Stimulated activated CD4-positive, alpha-beta T cell treated with anti-CD3 and anti-CD28 coated beads, Interleukin-2, amount 100 ng/mL, for 24 hours (primary cell): ENCODE measurements around the gene COA5.
"Not testable (repeated sequence)": the region's sequence is repeated elsewhere in the genome, so short reads cannot be mapped to it uniquely, and the experiment has no call there.

Source experiments
- DNase-seq, 2 donors: peaks; one replicate each; pipeline ENCODE4 v3.0.0-alpha.2; 2020

Gene COA5

GRCh38 chr2:98605076-98605475, 3.2 kb downstream of the COA5 start:
- DNase-seq = no peak

GRCh38 chr2:98604547-98604946, 3.8 kb downstream of the COA5 start:
- DNase-seq = no peak

- no peak for DNase-seq
Observed at GRCh38 chr2:98601532-98602132, 6.7 kb downstream of the COA5 start.

GRCh38 chr2:98598781-98599428, 9.4 kb downstream of the COA5 start:
- DNase-seq = no peak

GRCh38 chr2:98594665-98595064, 13.6 kb downstream of the COA5 start:
- DNase-seq = not testable (repeated sequence)

GRCh38 chr2:98592565-98592964, 15.7 kb downstream of the COA5 start:
- DNase-seq = no peak

GRCh38 chr2:98589489-98589888, 18.8 kb downstream of the COA5 start:
- DNase-seq = no peak

- no peak for DNase-seq
Observed at GRCh38 chr2:98588880-98589431, 19.4 kb downstream of the COA5 start.

GRCh38 chr2:98586551-98587140, 21.7 kb downstream of the COA5 start:
- DNase-seq = no peak

- DNase-seq = no peak
Observed at GRCh38 chr2:98585386-98585785, 22.9 kb downstream of the COA5 start.

GRCh38 chr2:98583816-98584618, 24.3 kb downstream of the COA5 start:
- no peak for DNase-seq

- DNase-seq = no peak
Observed at GRCh38 chr2:98583276-98583675, 25.0 kb downstream of the COA5 start.

- no peak for DNase-seq
Observed at GRCh38 chr2:98582523-98582922, 25.8 kb downstream of the COA5 start.

GRCh38 chr2:98580656-98581284, 27.5 kb downstream of the COA5 start:
- DNase-seq = no peak

- no peak for DNase-seq
Observed at GRCh38 chr2:98579926-98580325, 28.4 kb downstream of the COA5 start.

GRCh38 chr2:98578231-98578630, 30.1 kb downstream of the COA5 start:
- DNase-seq = no peak

GRCh38 chr2:98577313-98577712, 31.0 kb downstream of the COA5 start:
- DNase-seq = no peak

GRCh38 chr2:98576666-98577312, 31.5 kb downstream of the COA5 start:
- DNase-seq = no peak

- no peak for DNase-seq
Observed at GRCh38 chr2:98573426-98573825, 34.9 kb downstream of the COA5 start.

- DNase-seq = no peak
Observed at GRCh38 chr2:98572676-98573075, 35.6 kb downstream of the COA5 start.

GRCh38 chr2:98572211-98572610, 36.1 kb downstream of the COA5 start:
- DNase-seq = no peak

GRCh38 chr2:98571796-98572195, 36.5 kb downstream of the COA5 start:
- DNase-seq = no peak
